GM19025 (cell line): ENCODE measurements around the gene DSC2.
"Not testable (repeated sequence)": the region's sequence is repeated elsewhere in the genome, so short reads cannot be mapped to it uniquely, and the experiment has no call there.

ENCODE experiments used
- ATAC-seq: cut with Tn5 transposase; IDR thresholded peaks from one replicate; pipeline ENCODE4 v1.9.1; 2021; ENCODE audit warnings: mild to moderate bottlenecking, low read depth, moderate library complexity; ENCODE audit not compliant: unreplicated experiment

The DSC2 gene

DNA sequence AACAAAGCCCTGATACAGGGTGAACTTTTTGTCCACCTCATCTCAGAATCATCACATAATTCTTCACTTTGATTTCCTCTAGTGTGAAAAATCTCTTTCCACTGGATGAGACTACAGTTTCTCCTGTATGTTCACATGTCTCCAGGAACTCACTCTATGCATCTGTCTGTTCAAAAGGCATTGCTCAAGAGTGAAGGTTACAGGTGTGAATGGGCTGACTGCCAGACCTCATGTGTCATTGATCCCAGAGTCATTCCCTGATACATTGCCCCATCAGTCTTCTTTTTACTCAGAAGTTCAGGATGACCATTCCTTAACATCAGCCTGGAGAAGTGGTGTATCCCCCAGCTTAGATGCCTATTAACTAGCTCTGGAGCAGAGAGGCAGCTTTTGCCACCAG is 55.3 kb downstream of the DSC2 start:
- no peak for ATAC-seq

DNA sequence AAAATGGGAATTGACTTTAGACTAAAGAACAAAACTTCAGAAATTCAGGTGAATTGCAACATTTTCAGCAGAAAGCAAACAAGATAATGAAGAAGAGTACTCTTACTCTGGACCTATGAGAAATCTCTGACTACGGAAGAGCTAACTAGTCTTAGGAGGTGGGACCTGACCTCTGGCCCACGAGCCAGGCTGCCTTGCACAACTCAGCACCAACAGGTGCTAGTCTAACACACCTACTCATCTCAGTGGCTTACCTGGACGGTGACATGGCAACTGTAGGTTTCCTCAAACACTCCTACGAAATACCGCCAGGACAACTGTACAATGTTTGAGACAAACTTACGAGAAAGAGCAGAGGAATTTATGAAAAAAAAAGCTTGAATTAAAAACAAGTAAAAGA is 56.6 kb downstream of the DSC2 start:
- no peak for ATAC-seq

DNA sequence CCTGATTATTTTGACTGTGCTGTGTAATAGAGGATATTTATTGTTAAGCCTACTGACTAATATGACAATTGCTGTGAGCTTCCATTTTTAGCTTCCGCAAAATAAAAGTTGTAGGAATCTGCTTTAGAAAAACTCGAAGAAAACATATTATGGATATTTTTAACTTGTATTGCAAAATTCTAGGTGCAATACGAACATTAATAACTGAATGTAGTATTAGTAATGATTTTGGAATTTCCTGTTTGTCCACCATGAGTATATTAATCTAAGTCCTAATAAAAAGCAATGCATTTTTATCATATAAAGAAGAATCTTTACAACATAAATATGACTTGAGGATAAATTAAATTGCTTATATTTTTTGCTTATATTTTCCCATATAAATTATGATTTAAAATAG is 57.3 kb downstream of the DSC2 start:
- no peak for ATAC-seq

DNA sequence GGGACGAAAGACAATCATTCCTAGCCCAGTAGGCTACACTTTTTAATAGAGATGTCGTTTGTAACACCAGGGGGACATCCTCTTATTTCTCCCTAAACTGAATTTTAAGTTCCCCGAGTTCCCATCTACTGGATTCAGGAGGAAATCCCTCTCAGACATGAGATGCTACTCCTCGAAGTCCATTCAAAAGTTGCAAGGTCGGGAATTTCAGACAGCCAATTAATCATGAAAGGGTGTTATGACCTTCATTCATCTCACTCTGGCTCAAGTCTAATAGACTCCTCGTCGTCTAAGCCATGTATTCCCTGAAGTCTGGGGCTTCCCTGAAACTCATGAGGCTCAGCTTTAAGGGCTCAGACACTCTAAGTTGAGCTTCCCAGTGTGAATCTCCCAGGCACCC is 58.5 kb downstream of the DSC2 start:
- ATAC-seq: no peak

DNA sequence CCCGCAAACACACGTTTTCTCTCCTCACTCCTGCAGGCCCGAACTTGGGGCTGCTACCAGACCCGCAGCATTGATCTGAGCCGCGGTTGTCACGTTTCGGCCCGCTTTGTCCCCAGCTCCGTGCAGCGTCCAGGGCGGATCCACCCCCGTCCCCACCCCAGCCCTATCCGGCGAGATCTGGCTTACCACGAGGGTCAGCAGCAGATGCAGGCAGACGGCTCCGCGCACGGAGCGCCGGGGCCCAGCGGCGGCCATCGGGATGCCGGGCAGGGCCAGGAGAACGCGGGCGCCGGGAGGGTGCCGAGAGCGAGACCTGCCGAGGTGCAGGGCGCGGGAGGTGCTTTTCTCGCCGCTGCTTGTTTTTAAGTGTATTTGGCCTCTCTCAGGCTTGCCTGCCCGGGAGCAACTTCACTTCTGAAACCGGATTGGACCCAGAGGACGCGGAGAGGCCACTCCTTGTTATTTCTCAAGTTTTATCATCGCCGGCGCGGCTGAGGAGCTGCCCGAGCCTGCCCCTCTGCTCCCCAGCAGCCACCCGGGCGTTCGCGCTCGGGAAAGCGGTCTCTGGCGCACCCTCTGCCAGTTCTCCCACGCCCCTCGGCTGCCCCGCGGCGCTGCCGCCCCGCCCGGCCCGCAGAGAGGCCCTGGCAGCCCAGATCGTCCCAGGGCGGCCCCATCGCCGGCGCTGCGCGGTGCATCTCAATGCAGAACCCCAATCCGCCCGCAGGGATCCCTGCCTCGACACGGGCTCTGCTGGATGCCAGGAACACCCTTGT is 59.6 kb downstream of the DSC2 start, which contains the start of gene DSC3:
DSC3 (minus strand) TSS at position 337 of the 776 bp plus-strand sequence; CDS start at position 255, 82 bp downstream.
- ATAC-seq: no peak

DNA sequence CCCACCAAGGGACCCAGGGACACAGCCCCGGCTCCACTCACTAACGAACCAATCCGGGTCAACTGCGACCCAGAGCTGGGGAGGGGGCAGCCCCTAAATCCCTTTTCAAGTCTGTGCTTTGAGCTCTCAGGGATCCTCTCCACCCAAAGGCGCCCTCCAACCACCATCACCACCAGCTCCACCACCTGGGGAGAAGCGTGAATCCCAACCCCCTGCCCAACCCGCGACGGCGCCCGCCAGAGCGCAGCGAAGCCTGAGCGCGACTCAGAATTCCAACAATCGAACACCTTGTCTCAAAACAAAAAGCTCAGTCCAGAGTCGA is 60.2 kb downstream of the DSC2 start:
- no peak for ATAC-seq

DNA sequence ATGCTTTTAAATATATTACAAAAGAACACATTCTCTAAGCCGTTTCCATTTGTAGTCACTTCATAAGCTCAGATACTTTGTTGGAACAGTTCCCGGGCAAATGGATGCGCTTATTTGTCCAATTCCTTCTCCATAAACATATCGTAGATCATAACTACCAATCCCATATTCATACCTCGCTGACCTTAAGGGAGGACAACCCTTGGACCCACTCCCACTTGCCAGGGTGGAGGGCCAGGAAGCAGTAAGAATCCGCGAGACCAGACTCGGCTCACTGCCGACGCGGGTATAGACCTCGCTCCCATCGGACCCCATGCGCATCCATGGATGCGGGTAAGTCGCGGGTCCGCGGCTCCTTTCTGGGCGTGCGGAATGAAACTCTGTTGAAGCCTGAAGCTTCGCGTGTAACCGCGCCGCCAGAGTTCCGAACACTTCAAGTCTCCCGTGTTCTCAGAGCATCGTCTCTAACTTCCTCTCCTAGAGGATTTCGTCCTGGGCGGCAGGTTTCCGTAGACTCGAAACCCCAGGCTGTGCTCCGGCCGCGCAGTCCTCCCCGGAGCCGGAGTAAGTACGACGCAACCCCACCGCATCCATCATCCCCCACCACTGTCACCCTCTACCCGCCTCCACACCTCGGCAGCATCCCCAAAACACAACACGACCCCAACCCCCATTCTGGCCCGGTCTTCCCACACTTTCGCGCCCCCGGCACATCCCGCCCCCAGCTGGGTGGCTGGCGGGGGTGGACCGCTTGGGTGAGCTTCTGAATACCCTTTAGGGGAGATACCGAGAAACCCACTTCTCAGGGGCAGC is 60.7 kb downstream of the DSC2 start:
- ATAC-seq: no peak

DNA sequence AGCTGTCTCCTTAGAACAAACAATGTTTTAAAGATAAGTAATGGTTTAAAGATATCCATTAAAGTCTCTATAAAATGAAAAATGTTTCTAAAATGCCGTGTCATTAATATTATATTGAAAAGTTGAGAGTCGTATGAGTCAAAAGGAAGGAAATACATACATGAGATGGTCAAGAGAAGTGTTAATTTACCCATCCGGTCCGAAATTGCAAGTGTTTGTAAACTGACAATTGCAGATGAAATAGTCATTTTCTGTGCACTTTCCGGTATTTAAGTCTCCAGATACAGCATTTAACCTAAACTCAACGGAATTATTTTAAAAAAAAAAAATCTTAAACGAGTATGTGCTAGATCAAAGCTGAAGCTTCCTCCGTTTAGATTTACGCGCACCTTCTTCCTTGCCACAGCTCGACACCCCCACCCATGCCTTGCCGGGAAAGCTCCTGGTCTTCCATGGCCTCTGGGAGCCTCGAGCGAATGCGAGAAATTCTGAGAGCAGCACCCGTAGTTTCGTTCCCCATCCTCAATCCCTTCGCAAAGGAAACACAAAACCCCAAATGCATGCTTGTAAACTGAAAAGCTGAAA is 61.4 kb downstream of the DSC2 start:
- ATAC-seq: no peak

DNA sequence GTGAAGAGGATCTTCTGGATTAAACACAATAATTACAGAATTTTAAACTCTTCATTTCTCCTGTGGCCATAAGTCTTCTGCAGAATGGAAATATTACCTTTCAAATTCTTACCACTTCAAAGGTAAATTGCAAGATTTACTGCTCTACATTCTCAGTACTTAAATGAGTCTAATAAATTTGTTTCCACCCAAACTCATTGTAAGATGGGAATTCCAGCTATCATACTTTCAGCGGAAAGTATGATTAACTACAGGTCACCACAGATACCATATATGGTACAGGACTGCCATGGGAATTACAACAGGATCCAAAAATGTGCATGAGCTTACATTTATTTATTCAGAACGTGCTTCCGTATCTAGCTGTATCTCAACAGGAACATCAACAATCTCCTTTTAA is 62.8 kb downstream of the DSC2 start:
- ATAC-seq: no peak

DNA sequence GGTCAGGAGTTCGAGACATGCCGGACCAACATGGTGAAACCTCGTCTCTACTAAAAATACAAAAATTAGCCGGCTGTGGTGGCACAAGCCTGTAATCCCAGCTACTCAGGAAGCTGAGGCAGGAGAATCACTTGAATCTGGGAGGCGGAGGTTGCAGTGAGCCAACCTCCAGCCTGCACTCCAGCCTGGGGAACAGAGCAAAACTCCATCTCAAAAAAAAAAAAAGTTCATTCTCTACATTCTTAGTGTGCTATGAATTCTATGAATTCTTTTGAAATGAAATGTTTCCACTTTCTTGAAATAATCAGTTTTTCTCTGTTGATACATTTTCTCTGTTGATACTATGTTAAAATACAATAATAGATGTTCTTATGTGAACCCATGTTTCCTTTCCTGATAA is 64.5 kb downstream of the DSC2 start:
- not testable (repeated sequence) for ATAC-seq

DNA sequence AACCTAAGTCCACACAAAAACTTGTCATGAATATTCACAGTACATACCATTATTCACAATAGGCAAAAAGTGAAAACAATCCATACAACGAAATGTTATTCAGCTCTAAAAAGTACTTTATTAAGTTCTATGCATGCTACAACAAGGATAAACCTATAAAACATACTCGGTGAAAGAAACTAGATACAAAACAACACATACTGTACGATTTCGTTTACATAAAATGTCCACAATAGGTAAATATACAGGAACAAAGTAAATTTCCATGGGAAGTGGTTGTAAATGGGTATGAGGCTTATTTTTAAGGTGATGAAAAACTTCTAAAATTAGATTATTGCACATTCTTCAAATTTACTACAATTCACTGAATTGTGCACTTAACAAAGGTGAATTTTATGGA is 67.7 kb downstream of the DSC2 start:
- ATAC-seq: no peak

DNA sequence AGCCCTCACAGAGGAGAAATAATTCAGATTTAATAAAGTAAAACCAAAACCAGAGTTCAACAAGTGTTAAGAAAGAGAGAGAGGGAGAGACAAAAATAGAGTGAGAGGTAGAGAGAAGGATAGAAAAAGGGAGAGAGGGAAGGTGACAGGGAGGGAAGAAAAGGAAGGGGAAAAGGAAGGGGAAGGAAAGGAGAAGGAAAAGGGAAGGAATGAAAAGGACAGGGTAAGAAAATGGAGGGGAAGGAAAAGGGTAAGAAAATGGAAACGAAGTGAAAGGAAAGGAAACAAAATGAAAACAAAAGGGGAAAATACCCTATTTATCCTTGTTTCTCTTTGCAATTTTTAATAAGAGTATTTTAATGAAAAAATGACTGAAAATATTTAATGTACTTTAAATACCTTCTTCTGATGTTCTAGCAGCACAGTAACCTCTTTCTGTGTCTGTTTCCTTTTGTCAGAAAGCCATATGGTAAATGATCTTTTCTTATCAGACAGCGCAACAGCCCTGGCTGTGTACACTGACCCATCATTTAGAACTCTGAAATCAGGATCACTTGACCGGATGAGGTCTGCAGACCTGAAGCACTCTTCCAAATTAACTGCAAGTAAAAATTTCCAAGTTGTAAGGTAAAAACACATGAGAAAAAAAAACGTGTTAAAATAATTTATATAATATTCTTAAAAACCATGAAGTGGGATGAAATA is 71.5 kb downstream of the DSC2 start:
- ATAC-seq: no peak

DNA sequence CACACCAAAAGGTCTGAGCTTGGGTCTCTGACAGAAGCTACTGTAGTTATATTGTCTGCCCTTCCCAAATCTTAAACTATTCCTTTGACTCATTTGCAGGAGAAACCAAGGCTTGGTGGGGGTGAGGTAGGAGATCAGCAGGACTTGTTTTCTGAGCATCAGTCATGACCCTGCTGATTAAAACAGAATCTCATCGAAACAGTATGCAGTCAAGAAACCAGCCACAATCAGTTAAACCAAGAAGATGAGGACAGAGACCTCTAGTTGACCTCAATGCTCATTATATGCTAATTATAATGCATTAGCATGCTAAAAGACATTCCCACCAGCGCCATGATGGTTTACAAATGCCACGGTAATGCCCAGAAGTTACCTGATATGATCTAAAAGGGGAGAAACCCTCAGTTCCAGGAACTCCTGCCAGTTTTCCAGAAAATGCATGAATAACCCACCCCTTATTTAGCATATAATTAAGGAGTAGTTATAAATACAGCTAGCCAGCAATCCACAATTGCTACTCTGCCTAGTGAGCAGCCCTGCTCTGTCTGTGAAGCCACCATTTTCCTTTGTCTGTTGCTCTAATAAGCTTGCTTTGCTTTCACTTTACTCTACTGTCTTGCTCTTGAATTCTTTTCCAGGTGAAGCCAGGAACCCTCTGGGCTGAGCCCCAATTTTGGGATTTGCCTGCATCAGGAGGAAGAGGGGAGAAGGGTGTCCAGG is 86.3 kb downstream of the DSC2 start:
- ATAC-seq: no peak

DNA sequence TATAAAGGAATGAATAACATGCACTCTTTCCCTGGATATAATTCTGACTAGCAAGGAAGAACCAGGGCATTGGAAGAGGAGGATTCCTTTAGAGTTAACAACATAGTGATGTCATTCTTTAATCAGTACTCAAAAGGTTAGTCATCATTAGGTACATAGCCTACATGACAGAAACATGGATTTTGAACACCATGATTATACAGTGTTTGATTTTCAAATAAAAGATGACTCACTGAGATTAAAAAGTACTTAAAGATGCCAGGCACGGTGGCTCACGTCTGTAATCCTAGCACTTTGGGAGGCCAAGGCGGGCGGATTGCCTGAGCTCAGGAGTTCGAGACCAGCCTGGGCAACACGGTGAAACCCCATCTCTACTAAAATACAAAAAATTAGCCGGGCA is 90.8 kb downstream of the DSC2 start:
- not testable (repeated sequence) for ATAC-seq

DNA sequence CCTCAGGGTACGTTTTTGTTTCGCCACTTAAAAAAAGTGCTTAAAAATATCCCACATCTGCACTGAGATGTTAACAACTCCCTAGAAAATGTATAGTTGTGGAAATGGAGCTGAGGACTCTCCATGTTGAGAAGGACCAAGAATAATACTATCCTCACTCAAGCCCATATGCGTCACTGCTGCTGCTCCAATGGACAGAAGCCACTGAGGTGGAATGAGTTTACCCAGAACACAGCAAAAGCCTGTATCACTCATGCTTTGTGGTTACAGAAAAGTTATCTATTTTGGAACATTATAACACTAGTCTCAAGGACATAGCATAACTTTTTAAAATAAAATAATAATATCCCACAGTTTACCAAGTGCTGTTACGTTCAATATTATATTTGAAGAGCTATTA is 91.6 kb downstream of the DSC2 start:
- no peak for ATAC-seq
